H1 (cell line): ENCODE results near the gene ENO3. TPM values are rescaled to one million over a fixed set of nuclear protein-coding genes. Genes with fewer than 3 reads are reported as not detected.

ENCODE experiments used
- CBX8 ChIP-seq: fragments of 300-800, 300-1000 bp; sonication (generic); IDR thresholded peaks from 2 replicates; pipeline ENCODE4 v1.7.1; 2016; ENCODE audit warnings: low read depth, low read length, borderline replicate concordance
- FOSL1 ChIP-seq: IDR thresholded peaks from 2 replicates; pipeline ENCODE4 v1.6.1; 2011; ENCODE audit warnings: mild to moderate bottlenecking, low read depth, low read length, moderate library complexity; ENCODE audit not compliant: insufficient read depth
- JUN ChIP-seq: IDR thresholded peaks from 2 replicates; pipeline ENCODE4 v1.6.1; 2011; ENCODE audit warnings: low read depth, mild to moderate bottlenecking, improper control_type of control experiment, low read length
- KDM4A ChIP-seq: IDR thresholded peaks from one replicate; pipeline ENCODE4 v1.7.1; 2012; ENCODE audit warnings: low read depth, mild to moderate bottlenecking, moderate library complexity, low read length, inconsistent platforms; ENCODE audit not compliant: severe bottlenecking
- SAP30 ChIP-seq: fragments of 300-600 bp; sonication (generic); IDR thresholded peaks from 2 replicates; pipeline ENCODE4 v1.7.1; 2012; ENCODE audit warnings: low read length, moderate library complexity, mild to moderate bottlenecking, inconsistent platforms; ENCODE audit not compliant: insufficient read depth, insufficient replicate concordance
- USF2 ChIP-seq: IDR thresholded peaks from 2 replicates; pipeline ENCODE4 v1.6.1; 2011; ENCODE audit warnings: low read length, improper control_type of control experiment
- polyA plus RNA-seq, 7 experiments: library from polyadenylated mRNA; depleted of rRNA in 3 of 7; stranded (reverse) in 5 of 7; unstranded in 2 of 7; fragments of >200 nt in 5 of 7; fragments of 200-250 nt in 2 of 7; gene quantifications; 1 replicate in 5 of 7; 2 replicates in 1 of 7; 4 replicates in 1 of 7; pipeline versions ENCODE4 v1.2.1 to v1.2.3, GENCODE V29; 2011 to 2013; ENCODE audit warnings: missing spikeins in 2 of 7, mixed read lengths in 2 of 7
- total RNA-seq: library from RNA; stranded (reverse); fragmentation: NEBNext Ultra II Directional; extraction: Animal tissue kit (Norgen Biotek cat#: 25700); gene quantifications from 2 replicates; pipeline ENCODE4 v1.2.1, GENCODE V29; 2021
- TF ChIP-seq, protein P1 (sequence below): fragments of 300-600 bp; sonication (generic); IDR thresholded peaks from 2 replicates; pipeline ENCODE4 v1.7.1; 2012; ENCODE audit warnings: low read length, moderate library complexity, mild to moderate bottlenecking, inconsistent platforms; ENCODE audit not compliant: insufficient replicate concordance
- TF ChIP-seq, protein P2 (sequence below): IDR thresholded peaks from 2 replicates; pipeline ENCODE4 v1.6.1; 2011; ENCODE audit warnings: low read depth, mild to moderate bottlenecking, low read length; ENCODE audit not compliant: insufficient read depth

ENO3 gene
- total and polyA plus RNA-seq, 2 of the 8 experiments (the other 6 are each of a cell fraction or from before 2014, with no cell fraction given), result 25.0 to 25.7 TPM

- TF ChIP-seq, protein P1, sequence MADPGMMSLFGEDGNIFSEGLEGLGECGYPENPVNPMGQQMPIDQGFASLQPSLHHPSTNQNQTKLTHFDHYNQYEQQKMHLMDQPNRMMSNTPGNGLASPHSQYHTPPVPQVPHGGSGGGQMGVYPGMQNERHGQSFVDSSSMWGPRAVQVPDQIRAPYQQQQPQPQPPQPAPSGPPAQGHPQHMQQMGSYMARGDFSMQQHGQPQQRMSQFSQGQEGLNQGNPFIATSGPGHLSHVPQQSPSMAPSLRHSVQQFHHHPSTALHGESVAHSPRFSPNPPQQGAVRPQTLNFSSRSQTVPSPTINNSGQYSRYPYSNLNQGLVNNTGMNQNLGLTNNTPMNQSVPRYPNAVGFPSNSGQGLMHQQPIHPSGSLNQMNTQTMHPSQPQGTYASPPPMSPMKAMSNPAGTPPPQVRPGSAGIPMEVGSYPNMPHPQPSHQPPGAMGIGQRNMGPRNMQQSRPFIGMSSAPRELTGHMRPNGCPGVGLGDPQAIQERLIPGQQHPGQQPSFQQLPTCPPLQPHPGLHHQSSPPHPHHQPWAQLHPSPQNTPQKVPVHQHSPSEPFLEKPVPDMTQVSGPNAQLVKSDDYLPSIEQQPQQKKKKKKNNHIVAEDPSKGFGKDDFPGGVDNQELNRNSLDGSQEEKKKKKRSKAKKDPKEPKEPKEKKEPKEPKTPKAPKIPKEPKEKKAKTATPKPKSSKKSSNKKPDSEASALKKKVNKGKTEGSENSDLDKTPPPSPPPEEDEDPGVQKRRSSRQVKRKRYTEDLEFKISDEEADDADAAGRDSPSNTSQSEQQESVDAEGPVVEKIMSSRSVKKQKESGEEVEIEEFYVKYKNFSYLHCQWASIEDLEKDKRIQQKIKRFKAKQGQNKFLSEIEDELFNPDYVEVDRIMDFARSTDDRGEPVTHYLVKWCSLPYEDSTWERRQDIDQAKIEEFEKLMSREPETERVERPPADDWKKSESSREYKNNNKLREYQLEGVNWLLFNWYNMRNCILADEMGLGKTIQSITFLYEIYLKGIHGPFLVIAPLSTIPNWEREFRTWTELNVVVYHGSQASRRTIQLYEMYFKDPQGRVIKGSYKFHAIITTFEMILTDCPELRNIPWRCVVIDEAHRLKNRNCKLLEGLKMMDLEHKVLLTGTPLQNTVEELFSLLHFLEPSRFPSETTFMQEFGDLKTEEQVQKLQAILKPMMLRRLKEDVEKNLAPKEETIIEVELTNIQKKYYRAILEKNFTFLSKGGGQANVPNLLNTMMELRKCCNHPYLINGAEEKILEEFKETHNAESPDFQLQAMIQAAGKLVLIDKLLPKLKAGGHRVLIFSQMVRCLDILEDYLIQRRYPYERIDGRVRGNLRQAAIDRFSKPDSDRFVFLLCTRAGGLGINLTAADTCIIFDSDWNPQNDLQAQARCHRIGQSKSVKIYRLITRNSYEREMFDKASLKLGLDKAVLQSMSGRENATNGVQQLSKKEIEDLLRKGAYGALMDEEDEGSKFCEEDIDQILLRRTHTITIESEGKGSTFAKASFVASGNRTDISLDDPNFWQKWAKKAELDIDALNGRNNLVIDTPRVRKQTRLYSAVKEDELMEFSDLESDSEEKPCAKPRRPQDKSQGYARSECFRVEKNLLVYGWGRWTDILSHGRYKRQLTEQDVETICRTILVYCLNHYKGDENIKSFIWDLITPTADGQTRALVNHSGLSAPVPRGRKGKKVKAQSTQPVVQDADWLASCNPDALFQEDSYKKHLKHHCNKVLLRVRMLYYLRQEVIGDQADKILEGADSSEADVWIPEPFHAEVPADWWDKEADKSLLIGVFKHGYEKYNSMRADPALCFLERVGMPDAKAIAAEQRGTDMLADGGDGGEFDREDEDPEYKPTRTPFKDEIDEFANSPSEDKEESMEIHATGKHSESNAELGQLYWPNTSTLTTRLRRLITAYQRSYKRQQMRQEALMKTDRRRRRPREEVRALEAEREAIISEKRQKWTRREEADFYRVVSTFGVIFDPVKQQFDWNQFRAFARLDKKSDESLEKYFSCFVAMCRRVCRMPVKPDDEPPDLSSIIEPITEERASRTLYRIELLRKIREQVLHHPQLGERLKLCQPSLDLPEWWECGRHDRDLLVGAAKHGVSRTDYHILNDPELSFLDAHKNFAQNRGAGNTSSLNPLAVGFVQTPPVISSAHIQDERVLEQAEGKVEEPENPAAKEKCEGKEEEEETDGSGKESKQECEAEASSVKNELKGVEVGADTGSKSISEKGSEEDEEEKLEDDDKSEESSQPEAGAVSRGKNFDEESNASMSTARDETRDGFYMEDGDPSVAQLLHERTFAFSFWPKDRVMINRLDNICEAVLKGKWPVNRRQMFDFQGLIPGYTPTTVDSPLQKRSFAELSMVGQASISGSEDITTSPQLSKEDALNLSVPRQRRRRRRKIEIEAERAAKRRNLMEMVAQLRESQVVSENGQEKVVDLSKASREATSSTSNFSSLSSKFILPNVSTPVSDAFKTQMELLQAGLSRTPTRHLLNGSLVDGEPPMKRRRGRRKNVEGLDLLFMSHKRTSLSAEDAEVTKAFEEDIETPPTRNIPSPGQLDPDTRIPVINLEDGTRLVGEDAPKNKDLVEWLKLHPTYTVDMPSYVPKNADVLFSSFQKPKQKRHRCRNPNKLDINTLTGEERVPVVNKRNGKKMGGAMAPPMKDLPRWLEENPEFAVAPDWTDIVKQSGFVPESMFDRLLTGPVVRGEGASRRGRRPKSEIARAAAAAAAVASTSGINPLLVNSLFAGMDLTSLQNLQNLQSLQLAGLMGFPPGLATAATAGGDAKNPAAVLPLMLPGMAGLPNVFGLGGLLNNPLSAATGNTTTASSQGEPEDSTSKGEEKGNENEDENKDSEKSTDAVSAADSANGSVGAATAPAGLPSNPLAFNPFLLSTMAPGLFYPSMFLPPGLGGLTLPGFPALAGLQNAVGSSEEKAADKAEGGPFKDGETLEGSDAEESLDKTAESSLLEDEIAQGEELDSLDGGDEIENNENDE, result no peak
- TF ChIP-seq, protein P2, sequence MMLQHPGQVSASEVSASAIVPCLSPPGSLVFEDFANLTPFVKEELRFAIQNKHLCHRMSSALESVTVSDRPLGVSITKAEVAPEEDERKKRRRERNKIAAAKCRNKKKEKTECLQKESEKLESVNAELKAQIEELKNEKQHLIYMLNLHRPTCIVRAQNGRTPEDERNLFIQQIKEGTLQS, result no peak
- TF ChIP-seq KDM4A, result no peak
- TF ChIP-seq CBX8, result no peak
- no peak for TF ChIP-seq SAP30
- TF ChIP-seq USF2, result no peak
- no peak for TF ChIP-seq JUN
- no peak for TF ChIP-seq FOSL1
These were observed 18.7 kb downstream of the ENO3 start (continued) for GRCh38 chr17:4969551-4970173.
